SU-DHL-6 (cell line): ENCODE data around the gene VPS51.
"Not testable (repeated sequence)": the region's sequence is repeated elsewhere in the genome, so short reads cannot be mapped to it uniquely, and the experiment has no call there.

Source experiments
- H2AFZ ChIP-seq: fragments of 200-600 bp; sonication (generic); 2 replicates; pipeline ENCODE4 v1.6.1; 2014; ENCODE audit warnings: low read depth, mild to moderate bottlenecking, moderate library complexity, mixed read lengths, antibody characterized with exemption, low read length; ENCODE audit not compliant: severe bottlenecking
- H3F3A ChIP-seq: fragments of 200-600 bp; shearing (Covaris generic); 2 replicates; pipeline ENCODE4 v1.6.0; 2016; ENCODE audit warnings: antibody characterized with exemption, mild to moderate bottlenecking; ENCODE audit not compliant: insufficient read depth
- H3K27ac ChIP-seq: fragments of 200-600 bp; sonication (generic); 2 replicates; pipeline ENCODE4 v1.5.1; 2016; ENCODE audit warnings: low read depth, mild to moderate bottlenecking, low read length, moderate library complexity, mixed read lengths
- H3K27me3 ChIP-seq: fragments of 200-600 bp; sonication (generic), shearing (Covaris generic); 2 replicates; pipeline ENCODE4 v1.6.0; 2014; ENCODE audit warnings: mild to moderate bottlenecking, low read length
- H3K36me3 ChIP-seq: fragments of 200-600 bp; sonication (generic); 2 replicates; pipeline ENCODE4 v1.6.1; 2014; ENCODE audit warnings: mild to moderate bottlenecking, low read length, mixed read lengths
- H3K4me2 ChIP-seq: fragments of 300-600, 200-600 bp; shearing (Covaris generic), sonication (generic); 2 replicates; pipeline ENCODE4 v1.6.0; 2014; ENCODE audit warnings: low read length, low read depth, mild to moderate bottlenecking; ENCODE audit not compliant: poor library complexity, severe bottlenecking
- H3K4me3 ChIP-seq: fragments of 200-600 bp; sonication (generic); 2 replicates; pipeline ENCODE4 v1.5.1; 2014; ENCODE audit warnings: antibody characterized with exemption, low read length, mild to moderate bottlenecking, mixed read lengths; ENCODE audit not compliant: insufficient read depth, poor library complexity, severe bottlenecking
- H3K79me2 ChIP-seq: fragments of 200-600 bp; sonication (generic); 2 replicates; pipeline ENCODE4 v1.6.1; 2014; ENCODE audit warnings: mild to moderate bottlenecking, low read length, moderate library complexity; ENCODE audit not compliant: insufficient read depth
- H3K9ac ChIP-seq: fragments of 200-600 bp; sonication (generic); 2 replicates; pipeline ENCODE4 v1.7.0; 2014; ENCODE audit warnings: mild to moderate bottlenecking, low read length
- H3K9me2 ChIP-seq: fragments of 200-600 bp; sonication (generic); replicated peaks from 2 replicates; pipeline ENCODE4 v1.6.1; 2014; ENCODE audit warnings: low read length; ENCODE audit not compliant: insufficient read depth
- H3K9me3 ChIP-seq: fragments of 200-600 bp; sonication (generic); 2 replicates; pipeline ENCODE4 v1.6.1; 2014; ENCODE audit warnings: low read length, mixed read lengths; ENCODE audit not compliant: insufficient read depth
- H4K20me1 ChIP-seq: fragments of 200-600 bp; sonication (generic); 2 replicates; pipeline ENCODE4 v1.6.1; 2014; ENCODE audit warnings: low read depth, mild to moderate bottlenecking, antibody characterized with exemption, low read length, moderate library complexity, mixed read lengths
- CTCF ChIP-seq: fragments of 200-600 bp; sonication (generic); IDR thresholded peaks from one replicate; pipeline ENCODE4 v1.5.1; 2017; ENCODE audit warnings: antibody characterized with exemption, mild to moderate bottlenecking, low read length, moderate library complexity; ENCODE audit not compliant: insufficient read depth, poor library complexity, severe bottlenecking
- EZH2phosphoT487 ChIP-seq: fragments of 200-600 bp; sonication (generic), shearing (Covaris generic); conservative IDR thresholded peaks from 2 replicates; pipeline ENCODE4 v1.6.1; 2018; ENCODE audit warnings: mild to moderate bottlenecking, antibody characterized with exemption, low read length, moderate library complexity, mixed read lengths

VPS51 gene

GRCh38 chr11:65147352-65148075 is 51.5 kb downstream of the VPS51 start:
- Histone ChIP-seq H3K4me3 (no peak overlapping the region), H3K9me3 (no peaks in the 10 kb centered on the region), H3K79me2 (no peaks in the 10 kb centered on the region), H3K9ac (no peak overlapping the region), H2AFZ (no peak overlapping the region), H3K27ac (no peak overlapping the region), H3K36me3 (no peaks in the 10 kb centered on the region), H3K27me3 (no peaks in the 10 kb centered on the region), H4K20me1 (no peaks in the 10 kb centered on the region), H3K4me2 (no peak overlapping the region), H3F3A (no peaks in the 10 kb centered on the region), H3K9me2 (no peaks in the 10 kb centered on the region)
- TF ChIP-seq EZH2phosphoT487 (no peak), CTCF (no peak)

- Histone ChIP-seq H3K9me2 (no peaks in the 10 kb centered on the region), H2AFZ (no peak overlapping the region), H3F3A (no peaks in the 10 kb centered on the region), H3K27ac (no peak overlapping the region), H3K4me3 (no peak overlapping the region), H3K4me2 (no peak overlapping the region), H3K79me2 (no peaks in the 10 kb centered on the region), H3K36me3 (no peaks in the 10 kb centered on the region), H3K27me3 (no peaks in the 10 kb centered on the region), H3K9me3 (no peaks in the 10 kb centered on the region), H4K20me1 (no peaks in the 10 kb centered on the region), H3K9ac (no peak overlapping the region)
- TF ChIP-seq EZH2phosphoT487 (no peak), CTCF (no peak)
These were observed 52.6 kb downstream of the VPS51 start for GRCh38 chr11:65148657-65149056.

- not testable (repeated sequence) for H3K4me3 ChIP-seq, H4K20me1 ChIP-seq, H3K9me2 ChIP-seq, H3K9me3 ChIP-seq, H3F3A ChIP-seq, H3K4me2 ChIP-seq, H3K27me3 ChIP-seq, H3K79me2 ChIP-seq, H3K27ac ChIP-seq, H3K36me3 ChIP-seq, H3K9ac ChIP-seq, H2AFZ ChIP-seq
These were observed 54.1 kb downstream of the VPS51 start for GRCh38 chr11:65150131-65150508.

DNA sequence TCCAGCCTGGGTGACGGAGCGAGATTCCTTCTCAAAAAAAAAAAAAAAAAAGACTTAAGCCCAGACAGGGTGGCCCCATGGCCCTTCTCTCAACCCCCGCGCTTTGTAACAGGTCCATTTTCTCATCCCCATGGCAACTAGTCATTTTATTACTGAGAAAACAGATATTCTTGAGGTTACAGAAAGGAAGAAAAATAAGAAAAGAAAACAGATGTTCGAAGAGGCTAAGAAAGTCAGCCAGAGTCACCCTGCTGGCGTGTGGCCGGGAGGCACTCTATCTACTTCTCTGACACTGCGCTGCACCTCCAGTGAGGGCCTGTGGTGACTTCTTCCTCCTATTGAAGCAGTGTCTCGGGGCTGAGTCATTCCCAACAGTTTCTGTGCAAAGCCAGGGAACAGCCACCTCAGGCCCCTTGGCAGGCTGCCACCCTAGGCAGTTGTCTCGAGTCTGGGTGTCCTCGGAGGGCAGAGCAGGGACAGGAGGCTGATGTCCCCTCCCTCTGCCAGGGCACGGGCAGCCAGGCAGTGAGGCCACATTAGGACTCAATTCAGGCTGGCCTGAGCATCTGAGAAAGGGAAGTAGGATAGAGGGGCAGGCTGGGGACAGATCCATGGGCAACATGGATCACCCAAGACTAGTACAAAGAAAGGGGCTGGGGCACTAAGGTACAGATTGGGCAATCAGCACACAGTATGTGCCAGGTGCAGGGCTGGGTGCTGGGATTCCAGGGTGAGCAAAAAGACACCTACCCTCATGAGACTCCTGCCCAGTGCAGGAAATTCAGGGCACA is 54.7 kb downstream of the VPS51 start:
- H3K9ac ChIP-seq: no peak overlapping the region
- H3K9me2 ChIP-seq: no peaks in the 10 kb centered on the region
- TF ChIP-seq EZH2phosphoT487 (no peak), CTCF (no peak)
- no peaks in the 10 kb centered on the region for H3K9me3 ChIP-seq
- no peaks in the 10 kb centered on the region for H3K79me2 ChIP-seq
- no peaks in the 10 kb centered on the region for H4K20me1 ChIP-seq
- H3K4me3 ChIP-seq: no peak overlapping the region
- no peaks in the 10 kb centered on the region for H3F3A ChIP-seq
- no peaks in the 10 kb centered on the region for H3K36me3 ChIP-seq
- H3K27ac ChIP-seq: no peak overlapping the region
- H2AFZ ChIP-seq: no peak overlapping the region
- no peaks in the 10 kb centered on the region for H3K27me3 ChIP-seq
- H3K4me2 ChIP-seq: no peak overlapping the region
